Transverse colon (tissue), 4 donors: ENCODE data around the gene RTN4RL1.

ENCODE experiments used
- POLR2A ChIP-seq: fragments of 450-650 bp; IDR thresholded peaks from one replicate; pipeline ENCODE4 v1.6.1; 2016; ENCODE audit warnings: antibody characterized with exemption, mild to moderate bottlenecking, moderate library complexity
- POLR2AphosphoS5 ChIP-seq, 3 donors: sonication (generic); formaldehyde crosslinking; IDR thresholded peaks; one replicate each; pipeline ENCODE4 v1.6.1; 2016; ENCODE audit warnings: antibody characterized with exemption in 3 of 3
- TF ChIP-seq, protein P1 (sequence below), 5 experiments: fragments of 200-600 bp in 3 of 5; fragments of 450-650 bp in 2 of 5; sonication (generic) in 3 of 5; IDR thresholded peaks; 1 replicate in 2 of 5; 2 replicates in 3 of 5; pipeline ENCODE4 v1.5.1; 2016 to 2017; ENCODE audit warnings: antibody characterized with exemption in 5 of 5, inconsistent platforms in 3 of 5, mild to moderate bottlenecking in 2 of 5, moderate library complexity in 1 of 5

DNA sequence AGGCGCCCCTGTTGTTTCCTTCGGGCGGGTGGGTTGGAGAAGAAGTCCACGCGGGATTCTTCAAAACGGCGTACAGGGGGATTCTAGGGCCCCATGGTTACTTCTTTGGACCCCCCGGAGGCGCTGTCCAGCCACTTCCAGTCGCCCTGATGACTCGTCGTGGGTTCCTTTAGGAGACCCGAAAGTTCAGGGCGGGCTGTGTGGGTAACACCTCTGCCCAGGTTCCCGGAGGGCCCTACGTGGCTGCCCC is 29.1 kb upstream of the RTN4RL1 start:
- TF ChIP-seq, protein P1, sequence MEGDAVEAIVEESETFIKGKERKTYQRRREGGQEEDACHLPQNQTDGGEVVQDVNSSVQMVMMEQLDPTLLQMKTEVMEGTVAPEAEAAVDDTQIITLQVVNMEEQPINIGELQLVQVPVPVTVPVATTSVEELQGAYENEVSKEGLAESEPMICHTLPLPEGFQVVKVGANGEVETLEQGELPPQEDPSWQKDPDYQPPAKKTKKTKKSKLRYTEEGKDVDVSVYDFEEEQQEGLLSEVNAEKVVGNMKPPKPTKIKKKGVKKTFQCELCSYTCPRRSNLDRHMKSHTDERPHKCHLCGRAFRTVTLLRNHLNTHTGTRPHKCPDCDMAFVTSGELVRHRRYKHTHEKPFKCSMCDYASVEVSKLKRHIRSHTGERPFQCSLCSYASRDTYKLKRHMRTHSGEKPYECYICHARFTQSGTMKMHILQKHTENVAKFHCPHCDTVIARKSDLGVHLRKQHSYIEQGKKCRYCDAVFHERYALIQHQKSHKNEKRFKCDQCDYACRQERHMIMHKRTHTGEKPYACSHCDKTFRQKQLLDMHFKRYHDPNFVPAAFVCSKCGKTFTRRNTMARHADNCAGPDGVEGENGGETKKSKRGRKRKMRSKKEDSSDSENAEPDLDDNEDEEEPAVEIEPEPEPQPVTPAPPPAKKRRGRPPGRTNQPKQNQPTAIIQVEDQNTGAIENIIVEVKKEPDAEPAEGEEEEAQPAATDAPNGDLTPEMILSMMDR (IDR thresholded peaks at IDR 0.05), result no peak
- TF ChIP-seq POLR2A (no peak), POLR2AphosphoS5 (IDR thresholded peaks at IDR 0.05) (no peak)
